GM12891 (cell line): ENCODE data around the gene PRSS50.
"Not testable (repeated sequence)": the region's sequence is repeated elsewhere in the genome, so short reads cannot be mapped to it uniquely, and the experiment has no call there.

Experiments used
- DNase-seq: peaks from one replicate; pipeline ENCODE4 v3.0.0; 2011; ENCODE audit warnings: low spot score; ENCODE audit not compliant: insufficient read length
- FAIRE-seq: peaks from 2 replicates; lab custom pipeline; 2011; peaks lifted over from hg19 to GRCh38; lab: Jason Lieb, UNC
- PAX5 ChIP-seq: IDR thresholded peaks from 2 replicates; pipeline ENCODE4 v1.6.1; 2011; ENCODE audit warnings: low read length, moderate library complexity, mild to moderate bottlenecking; ENCODE audit not compliant: insufficient read depth, severe bottlenecking
- POLR2A ChIP-seq: IDR thresholded peaks from 2 replicates; pipeline ENCODE4 v1.6.1; 2011; ENCODE audit warnings: low read depth, low read length, control low read depth
- POLR2AphosphoS5 ChIP-seq: IDR thresholded peaks from 2 replicates; pipeline ENCODE4 v1.6.1; 2011; ENCODE audit warnings: low read depth, low read length, control low read depth
- POU2F2 ChIP-seq: IDR thresholded peaks from 2 replicates; pipeline ENCODE4 v1.6.1; 2011; ENCODE audit warnings: low read depth, mild to moderate bottlenecking, control low read depth, low read length, moderate library complexity
- SPI1 ChIP-seq: IDR thresholded peaks from 2 replicates; pipeline ENCODE4 v1.6.1; 2011; ENCODE audit warnings: low read depth, low read length, control low read depth
- TAF1 ChIP-seq: IDR thresholded peaks from 2 replicates; pipeline ENCODE4 v1.6.1; 2011; ENCODE audit warnings: low read depth, low read length, control low read depth

Gene PRSS50

DNA sequence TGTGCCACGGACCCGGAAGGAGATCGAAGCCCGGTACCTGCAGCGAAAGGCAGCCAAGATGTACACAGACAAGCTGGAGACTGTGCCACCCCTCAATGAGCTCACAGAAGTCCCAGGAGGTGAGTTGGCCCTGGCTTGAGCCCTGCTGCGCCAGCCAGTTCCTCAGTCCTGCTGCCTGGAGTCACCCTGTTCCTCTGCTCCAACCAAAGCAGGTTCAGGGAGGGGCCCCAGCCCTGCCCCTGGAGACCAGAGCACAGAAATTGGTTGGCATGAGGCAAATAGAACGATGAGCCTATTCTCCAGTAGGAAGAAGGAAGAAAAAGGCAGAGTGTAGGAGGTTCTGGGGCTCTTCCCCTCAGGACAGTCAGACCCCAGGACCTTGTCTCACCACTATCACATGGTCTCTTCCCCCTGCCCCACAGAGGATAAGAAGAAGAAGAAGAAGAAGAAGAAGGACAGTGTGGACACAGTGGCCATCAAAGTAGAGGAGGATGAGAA is 8.5 kb downstream of the PRSS50 start:
- FAIRE-seq (no peak), DNase-seq (no peak)
- TF ChIP-seq PAX5 (no peak), POU2F2 (no peak), POLR2A (no peak)

DNA sequence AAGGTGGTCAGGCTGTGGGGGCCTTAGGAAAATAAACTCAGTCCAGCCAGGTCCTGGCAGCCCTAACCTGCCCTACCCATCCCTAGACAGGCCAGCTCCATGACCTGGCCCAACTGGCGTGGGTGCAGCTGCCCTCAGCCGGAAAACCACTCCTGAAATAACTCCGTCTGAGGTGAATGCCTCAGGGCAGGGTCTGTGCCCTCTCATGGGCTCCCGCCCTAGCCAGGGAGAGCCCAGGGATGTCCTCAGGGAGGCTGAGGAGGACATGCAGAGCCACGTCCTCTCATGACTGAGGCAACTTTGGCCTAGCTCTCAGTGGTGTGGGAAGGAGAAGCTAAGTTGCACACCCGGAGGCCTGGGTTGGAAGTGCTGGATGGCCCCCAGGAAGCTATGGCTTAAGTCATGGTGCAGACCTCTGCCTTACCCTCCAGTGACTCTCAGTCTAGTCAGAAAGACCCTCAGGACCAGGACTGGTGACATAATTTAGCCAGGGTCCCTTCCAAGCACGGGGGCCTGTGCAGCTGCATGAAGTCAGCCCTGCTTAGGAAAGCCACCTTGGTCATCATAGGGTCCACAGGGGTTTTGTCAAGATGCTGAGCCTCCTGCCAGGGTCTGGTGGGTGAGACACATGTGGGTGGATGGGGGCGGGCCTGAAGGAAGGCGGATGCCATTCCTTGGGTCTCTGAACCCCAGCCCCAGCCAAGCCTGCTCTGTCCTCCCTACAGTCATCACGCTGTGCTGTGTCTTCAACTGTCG is 9.1 kb downstream of the PRSS50 start:
- DNase-seq, result no peak
- FAIRE-seq, result no peak
- TF ChIP-seq POLR2AphosphoS5 (no peak), TAF1 (no peak), POLR2A (no peak), PAX5 (no peak), POU2F2 (no peak), SPI1 (no peak)

DNA sequence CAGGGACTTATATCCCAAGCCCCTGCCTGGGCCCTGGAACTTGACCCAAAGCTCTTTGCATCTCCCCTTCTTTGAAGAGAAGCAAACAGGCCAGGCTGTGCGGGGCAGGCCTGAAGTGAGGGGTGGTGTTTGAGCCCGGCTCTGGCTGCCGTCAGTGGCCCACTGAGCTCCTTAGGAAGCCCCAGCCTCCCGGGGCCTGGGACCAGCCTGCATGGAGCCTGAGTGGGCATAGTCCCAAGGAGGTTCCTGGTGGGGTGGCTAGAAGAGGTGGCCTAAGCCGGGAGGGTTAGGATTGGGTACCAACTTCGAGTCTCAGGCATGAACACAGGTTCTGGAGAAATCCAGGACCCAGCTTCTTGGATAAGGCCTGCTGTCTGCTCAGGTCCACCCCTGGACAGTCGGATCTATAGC is 10.1 kb downstream of the PRSS50 start:
- TF ChIP-seq SPI1 (no peak), POLR2AphosphoS5 (no peak), TAF1 (no peak), POU2F2 (no peak), PAX5 (no peak), POLR2A (no peak)
- FAIRE-seq (no peak), DNase-seq (no peak)

DNA sequence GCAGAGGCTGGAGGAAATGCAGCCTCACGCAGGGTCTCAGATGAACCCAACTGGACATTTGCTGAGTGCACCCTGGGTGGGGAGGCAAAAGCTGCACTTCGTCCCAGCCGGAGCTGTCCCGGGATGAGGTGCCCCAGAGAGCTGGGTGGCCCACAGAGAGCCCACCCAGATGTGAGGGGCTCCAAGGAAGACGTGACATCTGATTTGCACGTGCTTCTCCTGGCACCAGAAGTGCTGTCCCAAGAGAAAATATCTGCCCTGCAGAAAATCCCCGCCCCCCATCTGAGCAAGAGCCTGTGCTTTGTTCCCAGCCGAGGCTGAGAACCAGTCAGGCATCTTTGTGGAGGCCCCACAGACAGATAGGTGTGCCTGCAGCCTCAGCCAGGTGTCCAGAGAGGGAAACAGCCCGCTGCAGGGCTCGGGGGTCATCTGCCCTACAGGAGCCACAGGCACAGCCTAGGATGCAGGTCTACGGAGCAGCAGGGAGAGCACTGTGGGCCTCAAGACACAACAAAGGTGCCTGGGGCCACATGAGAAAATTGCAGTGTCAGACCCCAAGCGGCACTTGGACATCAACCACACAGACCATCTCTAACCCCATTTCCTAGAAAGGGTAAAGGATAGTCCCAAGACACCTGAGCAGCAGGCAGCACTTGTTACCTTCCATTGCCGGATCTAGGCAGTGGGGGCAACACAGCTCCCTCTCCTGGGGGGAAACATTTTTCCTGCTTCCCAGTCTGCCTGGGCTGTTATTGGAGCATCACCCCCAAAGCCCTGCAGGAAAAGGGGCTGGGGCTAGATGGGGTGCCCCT is 10.7 kb downstream of the PRSS50 start:
- no peak for DNase-seq
- TF ChIP-seq PAX5, result no peak
- TF ChIP-seq POLR2A, result no peak
- no peak for TF ChIP-seq POLR2AphosphoS5
- TF ChIP-seq TAF1, result no peak
- no peak for FAIRE-seq

DNA sequence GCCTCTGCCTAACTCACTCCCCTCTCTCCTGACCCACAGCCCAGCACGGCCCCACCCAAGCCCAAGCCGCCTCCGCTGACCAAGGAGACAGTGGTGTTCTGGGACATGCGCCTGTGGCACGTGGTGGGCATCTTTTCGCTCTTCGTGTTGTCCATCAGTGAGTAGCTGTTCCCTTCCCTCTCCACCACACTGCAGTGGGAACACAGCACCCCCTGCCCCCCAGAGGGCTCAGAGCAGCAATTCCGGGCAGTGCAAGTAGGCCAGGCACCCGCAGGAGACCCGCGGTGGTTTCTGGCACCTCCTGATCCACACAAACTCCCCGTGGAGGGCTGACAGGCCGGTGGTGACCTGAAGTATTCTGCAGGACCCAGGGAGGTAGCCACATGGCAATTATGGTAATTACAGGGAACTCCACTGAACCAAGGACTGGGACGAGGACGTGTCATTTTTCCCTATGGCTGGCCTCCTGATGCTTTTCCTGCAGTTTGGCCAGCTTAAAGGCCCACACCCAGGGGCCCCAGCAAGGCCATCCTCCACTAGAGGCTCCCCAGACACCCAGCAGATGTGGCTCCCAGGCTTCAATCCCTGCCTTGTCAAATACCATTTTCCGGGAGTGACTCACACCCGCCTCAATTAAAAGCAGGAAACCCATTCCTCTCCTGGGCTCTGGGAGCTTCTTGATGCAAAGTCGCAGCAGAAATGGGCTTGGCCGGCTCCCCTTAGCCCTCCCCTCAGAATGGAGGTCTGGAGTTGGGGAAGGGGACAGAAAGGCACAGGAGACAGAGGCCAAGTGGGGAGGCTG is 11.7 kb downstream of the PRSS50 start:
- no peak for TF ChIP-seq POLR2AphosphoS5
- no peak for TF ChIP-seq PAX5
- TF ChIP-seq SPI1, result no peak
- no peak for TF ChIP-seq TAF1
- no peak for TF ChIP-seq POLR2A
- no peak for TF ChIP-seq POU2F2
- FAIRE-seq, result no peak
- no peak for DNase-seq

DNA sequence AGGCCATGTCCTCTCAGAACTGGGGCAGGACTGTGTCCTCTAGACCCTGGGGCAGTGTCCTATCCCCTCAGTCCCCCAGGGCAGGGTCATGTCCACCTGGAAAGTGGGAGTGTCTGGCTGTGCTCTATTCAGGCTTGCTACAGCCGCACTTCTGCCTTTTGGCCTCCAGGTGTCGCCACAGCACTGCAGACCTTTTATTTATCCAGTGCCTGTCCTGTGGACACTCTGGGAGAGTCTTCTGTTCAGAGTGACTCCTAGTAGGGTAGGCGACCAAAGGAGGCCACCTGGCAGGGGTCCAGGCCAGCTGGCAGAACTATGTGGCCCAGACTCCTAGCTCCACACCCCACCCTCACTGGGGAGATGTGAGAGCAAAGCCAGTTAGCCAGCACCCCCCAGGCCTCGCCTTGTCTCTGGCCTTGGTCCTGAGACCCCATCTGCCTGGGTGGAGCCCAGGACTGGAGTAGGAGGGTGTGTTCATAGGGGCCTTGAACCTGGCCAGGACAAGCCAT is 12.6 kb downstream of the PRSS50 start:
- DNase-seq, result peak; percentile 73
- TF ChIP-seq PAX5 (no peak), POU2F2 (no peak), SPI1 (no peak), POLR2A (no peak)
- FAIRE-seq, result peak; percentile 89

DNA sequence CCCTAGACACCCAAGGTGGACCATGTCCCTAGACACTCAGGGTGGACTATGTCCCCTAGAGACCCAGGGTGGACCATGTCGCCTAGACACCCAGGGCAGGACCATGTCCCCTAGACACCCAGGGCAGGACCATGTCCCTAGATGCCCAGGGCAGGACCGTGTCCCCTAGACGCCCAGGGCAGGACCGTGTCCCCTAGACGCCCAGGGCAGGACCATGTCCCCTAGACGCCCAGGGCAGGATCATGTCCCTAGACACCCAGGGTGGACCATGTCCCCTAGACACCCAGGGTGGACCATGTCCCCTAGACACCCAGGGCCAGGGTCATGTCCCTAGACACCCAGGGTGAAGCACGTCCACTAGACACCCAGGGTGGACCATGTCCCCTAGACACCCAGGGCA is 13.3 kb downstream of the PRSS50 start:
- FAIRE-seq, DNase-seq: not testable (repeated sequence)

DNA sequence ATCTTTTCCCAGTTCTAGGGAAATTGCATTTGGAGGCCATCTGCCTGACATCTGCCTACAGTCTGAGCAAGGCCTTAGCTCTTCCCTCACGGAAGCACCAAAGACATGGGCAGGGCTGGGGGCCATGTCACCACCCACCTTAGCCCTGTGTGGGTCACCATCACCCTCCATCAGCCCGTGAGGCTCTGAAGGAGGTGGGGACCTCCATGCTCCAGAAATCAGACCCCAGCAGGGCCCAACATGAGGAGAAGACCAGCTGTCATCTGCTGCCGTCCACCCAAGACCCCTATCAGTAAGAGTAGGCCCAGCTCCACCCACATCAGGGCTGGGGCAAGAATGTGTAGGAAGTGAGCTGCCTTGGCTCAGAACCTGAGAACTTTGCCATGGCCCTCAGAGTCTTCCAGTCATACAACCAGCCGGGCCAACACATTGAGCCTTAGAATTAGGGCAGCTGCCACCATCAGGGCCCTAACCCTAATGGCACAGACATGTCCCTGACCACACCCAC is 14.6 kb downstream of the PRSS50 start:
- no peak for TF ChIP-seq POLR2A
- TF ChIP-seq POU2F2, result no peak
- TF ChIP-seq POLR2AphosphoS5, result no peak
- TF ChIP-seq TAF1, result no peak
- TF ChIP-seq SPI1, result no peak
- TF ChIP-seq PAX5, result no peak
- FAIRE-seq (no peak), DNase-seq (no peak)

DNA sequence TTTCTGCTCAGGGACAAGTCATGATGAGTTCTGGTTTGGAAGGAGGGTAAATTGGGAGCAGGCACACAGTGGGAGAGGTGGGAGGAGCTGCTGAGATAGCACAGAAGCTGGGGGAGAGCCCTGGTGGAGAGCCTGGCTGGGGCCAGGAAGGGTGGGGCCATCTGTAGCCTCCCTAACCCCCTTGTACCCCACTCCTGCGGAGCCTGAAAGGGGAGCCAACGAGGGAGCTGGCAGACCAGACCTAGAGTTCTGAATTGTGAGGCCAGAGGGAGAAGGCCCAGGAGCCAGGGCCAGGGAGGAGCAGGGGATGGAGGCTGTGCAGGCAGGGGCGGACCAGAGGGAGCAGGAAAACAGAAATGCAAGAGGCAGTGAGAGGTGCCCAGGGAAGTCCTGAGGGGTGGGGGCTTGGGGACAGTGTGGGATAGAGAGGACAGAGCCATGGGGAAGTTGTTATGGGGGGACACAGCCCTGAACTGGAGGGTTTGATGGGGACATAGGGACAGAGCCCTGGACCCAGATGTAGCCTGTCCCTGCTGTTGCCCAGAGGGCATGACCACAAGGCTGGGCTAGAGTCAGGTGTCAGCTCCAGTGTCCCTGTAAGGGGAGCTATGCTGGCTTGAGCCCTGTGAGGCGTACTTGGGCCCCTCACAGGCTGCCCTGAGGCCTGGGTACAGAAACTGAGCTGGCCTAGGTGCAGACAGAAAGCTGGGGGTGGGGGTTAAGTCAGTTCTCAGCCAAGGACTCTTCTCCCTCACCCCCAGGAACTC is 15.2 kb downstream of the PRSS50 start:
- no peak for FAIRE-seq
- TF ChIP-seq POLR2AphosphoS5, result no peak
- TF ChIP-seq POLR2A, result no peak
- no peak for TF ChIP-seq PAX5
- no peak for TF ChIP-seq POU2F2
- TF ChIP-seq TAF1, result no peak
- no peak for TF ChIP-seq SPI1
- DNase-seq, result no peak
